Osteoblast (primary cell): ENCODE results near the gene FAM120AOS. TPM values are rescaled to one million over a fixed set of nuclear protein-coding genes. Genes with fewer than 3 reads are reported as not detected.

ENCODE experiments used
- DNase-seq: peaks from one replicate; pipeline ENCODE4 v3.0.0; 2011; ENCODE audit warnings: low spot score, mixed read lengths; ENCODE audit not compliant: insufficient read length; ENCODE audit errors: missing footprints
- H2AFZ ChIP-seq: 2 replicates; pipeline ENCODE4 v1.6.0; 2011; ENCODE audit warnings: mild to moderate bottlenecking, low read length
- H3K27ac ChIP-seq: 2 replicates; pipeline ENCODE4 v1.5.1; 2011; ENCODE audit warnings: mild to moderate bottlenecking, low read depth, low read length, moderate library complexity
- H3K27me3 ChIP-seq: 2 replicates; pipeline ENCODE4 v1.6.0; 2012; ENCODE audit warnings: mild to moderate bottlenecking, control low read depth, inconsistent platforms, low read length, moderate library complexity; ENCODE audit not compliant: insufficient read depth
- H3K36me3 ChIP-seq: 2 replicates; pipeline ENCODE4 v1.5.1; 2011; ENCODE audit warnings: mild to moderate bottlenecking, low read length, control low read depth, moderate library complexity; ENCODE audit not compliant: insufficient read depth
- H3K4me1 ChIP-seq: 2 replicates; pipeline ENCODE4 v1.5.1; 2011; ENCODE audit warnings: mild to moderate bottlenecking, low read length, control low read depth, moderate library complexity; ENCODE audit not compliant: insufficient read depth
- H3K4me2 ChIP-seq: 2 replicates; pipeline ENCODE4 v1.6.0; 2011; ENCODE audit warnings: mild to moderate bottlenecking, low read length; ENCODE audit not compliant: insufficient read depth
- H3K4me3 ChIP-seq: fragments of 200-600 bp; sonication (generic); 3 replicates; pipeline ENCODE4 v1.5.1; 2012; ENCODE audit warnings: mild to moderate bottlenecking, low read length, inconsistent platforms; ENCODE audit not compliant: insufficient read depth
- H3K79me2 ChIP-seq: 2 replicates; pipeline ENCODE4 v1.6.0; 2012; ENCODE audit warnings: mild to moderate bottlenecking, low read length, control low read depth, inconsistent platforms; ENCODE audit not compliant: insufficient read depth
- H3K9me3 ChIP-seq: 2 replicates; pipeline ENCODE4 v1.5.1; 2011; ENCODE audit warnings: low read depth, low read length, control low read depth
- H4K20me1 ChIP-seq: 2 replicates; pipeline ENCODE4 v1.6.0; 2012; ENCODE audit warnings: mild to moderate bottlenecking, low read length, control low read depth; ENCODE audit not compliant: insufficient read depth
- total RNA-seq: library from RNA; depleted of rRNA; stranded (reverse); fragments of >200 nt; gene quantifications from 2 replicates; pipeline ENCODE4 v1.2.3, GENCODE V29; 2012
- TF ChIP-seq, protein P1 (sequence below): IDR thresholded peaks from 2 replicates; pipeline ENCODE4 v1.5.1; 2011; ENCODE audit warnings: mild to moderate bottlenecking, low read depth, low read length, moderate library complexity; ENCODE audit errors: extremely low read depth

Gene FAM120AOS
- total RNA-seq, 1 donor = 43.4 TPM

DNA sequence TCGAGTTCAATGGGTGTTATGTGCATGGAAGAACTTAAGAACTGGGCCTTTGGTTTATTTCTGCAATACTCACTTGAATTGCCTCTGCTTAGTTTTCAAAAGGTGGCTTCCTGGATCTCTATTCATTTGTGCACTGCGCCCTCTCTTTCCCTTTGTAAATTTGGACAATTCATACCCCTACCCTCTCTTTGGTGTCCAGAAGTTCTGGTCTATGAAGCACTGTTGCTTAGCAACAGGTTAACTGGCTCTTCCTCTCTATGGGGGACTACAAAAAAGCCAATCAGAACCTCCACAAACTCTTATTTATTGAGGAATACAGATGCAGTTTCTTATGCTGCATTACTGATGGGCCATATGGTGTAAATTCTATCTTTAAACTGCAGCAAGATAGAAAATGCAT, 15.4 kb downstream of the FAM120AOS start:
- H3K27ac ChIP-seq = no peak overlapping the region
- no peaks in the 10 kb centered on the region for H3K4me1 ChIP-seq
- no peaks in the 10 kb centered on the region for H4K20me1 ChIP-seq
- H3K4me3 ChIP-seq = no peak overlapping the region
- no peaks in the 10 kb centered on the region for H3K79me2 ChIP-seq
- TF ChIP-seq, protein P1, sequence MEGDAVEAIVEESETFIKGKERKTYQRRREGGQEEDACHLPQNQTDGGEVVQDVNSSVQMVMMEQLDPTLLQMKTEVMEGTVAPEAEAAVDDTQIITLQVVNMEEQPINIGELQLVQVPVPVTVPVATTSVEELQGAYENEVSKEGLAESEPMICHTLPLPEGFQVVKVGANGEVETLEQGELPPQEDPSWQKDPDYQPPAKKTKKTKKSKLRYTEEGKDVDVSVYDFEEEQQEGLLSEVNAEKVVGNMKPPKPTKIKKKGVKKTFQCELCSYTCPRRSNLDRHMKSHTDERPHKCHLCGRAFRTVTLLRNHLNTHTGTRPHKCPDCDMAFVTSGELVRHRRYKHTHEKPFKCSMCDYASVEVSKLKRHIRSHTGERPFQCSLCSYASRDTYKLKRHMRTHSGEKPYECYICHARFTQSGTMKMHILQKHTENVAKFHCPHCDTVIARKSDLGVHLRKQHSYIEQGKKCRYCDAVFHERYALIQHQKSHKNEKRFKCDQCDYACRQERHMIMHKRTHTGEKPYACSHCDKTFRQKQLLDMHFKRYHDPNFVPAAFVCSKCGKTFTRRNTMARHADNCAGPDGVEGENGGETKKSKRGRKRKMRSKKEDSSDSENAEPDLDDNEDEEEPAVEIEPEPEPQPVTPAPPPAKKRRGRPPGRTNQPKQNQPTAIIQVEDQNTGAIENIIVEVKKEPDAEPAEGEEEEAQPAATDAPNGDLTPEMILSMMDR = no peak
- no peak overlapping the region for H3K4me2 ChIP-seq
- H3K27me3 ChIP-seq = no peaks in the 10 kb centered on the region
- no peak overlapping the region for H2AFZ ChIP-seq
- H3K9me3 ChIP-seq = no peaks in the 10 kb centered on the region
- DNase-seq = no peak
- H3K36me3 ChIP-seq = no peaks in the 10 kb centered on the region

DNA sequence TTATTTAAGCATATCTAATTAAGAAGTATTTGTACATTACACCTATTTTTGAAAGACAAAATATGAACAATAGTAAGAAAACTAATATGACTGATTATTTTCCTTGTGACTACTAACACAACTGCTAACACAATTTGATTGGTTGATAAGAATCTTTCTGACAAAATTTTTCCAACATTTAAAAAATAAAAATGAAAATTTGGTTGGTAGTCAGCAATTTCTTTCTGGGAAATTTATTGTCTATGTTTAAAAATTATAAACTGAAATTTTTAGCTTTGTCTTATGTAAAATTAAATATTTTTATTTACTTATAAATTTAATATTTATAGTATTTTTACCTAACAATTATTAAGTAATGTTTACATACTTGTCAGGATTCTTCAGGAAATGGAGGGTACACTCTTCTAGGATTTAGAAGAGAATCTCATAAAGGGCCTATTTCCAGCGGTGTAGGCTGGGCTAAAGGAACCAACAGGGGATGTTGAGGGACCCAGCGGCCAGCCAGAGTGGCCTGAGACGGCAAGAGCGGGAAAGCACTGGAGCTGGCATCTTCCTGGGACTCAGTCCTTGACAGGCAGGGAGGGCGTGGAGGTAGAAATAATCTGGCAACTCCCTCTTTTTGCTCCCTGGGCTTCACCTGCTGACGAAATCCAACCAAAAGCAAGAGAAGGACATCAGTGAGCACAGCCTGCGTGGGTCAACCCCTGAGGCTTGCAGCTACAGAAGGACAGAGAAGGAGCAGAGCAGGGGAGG, 16.6 kb downstream of the FAM120AOS start:
- Histone ChIP-seq H3K27ac (no peak overlapping the region), H3K4me1 (no peaks in the 10 kb centered on the region), H4K20me1 (no peaks in the 10 kb centered on the region), H3K4me2 (no peak overlapping the region), H3K9me3 (no peaks in the 10 kb centered on the region), H3K27me3 (no peaks in the 10 kb centered on the region), H3K79me2 (no peaks in the 10 kb centered on the region), H3K36me3 (no peaks in the 10 kb centered on the region), H2AFZ (no peak overlapping the region), H3K4me3 (no peak overlapping the region)
- TF ChIP-seq, protein P1 = no peak
- no peak for DNase-seq

DNA sequence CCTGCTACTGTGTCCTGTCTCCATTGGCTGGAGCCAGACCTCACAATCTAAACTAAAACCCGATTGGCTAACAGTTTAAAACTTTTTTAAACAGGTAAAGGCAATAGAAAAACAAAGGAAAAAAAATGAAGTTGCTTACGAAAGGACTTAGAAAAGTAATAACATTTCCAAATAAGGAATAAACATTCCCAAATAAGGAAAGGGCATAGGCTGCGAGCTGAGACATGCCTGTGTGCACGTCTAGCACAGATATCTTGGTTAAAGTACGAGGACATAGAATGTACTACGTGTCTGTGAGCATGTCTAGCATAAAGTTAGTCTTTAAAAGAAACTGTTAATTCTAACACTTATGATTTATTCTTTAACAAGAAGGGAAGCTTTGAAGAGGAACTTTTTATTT, 17.2 kb downstream of the FAM120AOS start:
- H4K20me1 ChIP-seq = no peaks in the 10 kb centered on the region
- H3K4me2 ChIP-seq = no peak overlapping the region
- TF ChIP-seq, protein P1 = no peak
- no peaks in the 10 kb centered on the region for H3K79me2 ChIP-seq
- H3K27me3 ChIP-seq = no peaks in the 10 kb centered on the region
- no peaks in the 10 kb centered on the region for H3K4me1 ChIP-seq
- H3K36me3 ChIP-seq = no peaks in the 10 kb centered on the region
- no peak overlapping the region for H3K4me3 ChIP-seq
- H2AFZ ChIP-seq = no peak overlapping the region
- no peak for DNase-seq
- H3K9me3 ChIP-seq = no peaks in the 10 kb centered on the region
- H3K27ac ChIP-seq = no peak overlapping the region

DNA sequence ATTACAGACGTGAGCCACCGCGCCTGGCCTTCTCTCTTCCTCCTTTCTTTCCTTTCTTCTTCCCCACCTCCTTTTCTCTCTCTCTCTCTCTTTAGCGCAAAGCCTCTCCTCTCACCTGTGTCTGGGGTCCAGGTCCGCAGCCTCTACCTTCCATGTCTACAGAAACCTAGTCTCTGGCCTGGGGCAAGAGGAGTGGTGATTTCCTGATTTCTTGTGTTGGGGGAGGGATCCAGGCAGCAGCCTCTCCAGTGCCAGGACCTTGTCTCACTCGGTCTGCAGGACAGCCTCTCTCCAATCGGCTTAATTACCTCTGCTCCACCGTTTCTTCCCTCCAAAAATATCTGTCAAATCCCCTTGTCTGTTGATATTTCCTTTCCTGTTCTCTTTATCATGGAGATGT, 18.0 kb downstream of the FAM120AOS start:
- H2AFZ ChIP-seq = no peak overlapping the region
- no peaks in the 10 kb centered on the region for H3K36me3 ChIP-seq
- H3K4me1 ChIP-seq = no peaks in the 10 kb centered on the region
- H3K27ac ChIP-seq = no peak overlapping the region
- H3K79me2 ChIP-seq = no peaks in the 10 kb centered on the region
- H3K27me3 ChIP-seq = no peaks in the 10 kb centered on the region
- no peak overlapping the region for H3K4me2 ChIP-seq
- TF ChIP-seq, protein P1 = no peak
- no peak overlapping the region for H3K4me3 ChIP-seq
- H4K20me1 ChIP-seq = no peaks in the 10 kb centered on the region
- DNase-seq = no peak
- H3K9me3 ChIP-seq = no peaks in the 10 kb centered on the region
